Measurements from ENCODE around the gene EIF3J. TPM values are rescaled to one million over a fixed set of nuclear protein-coding genes. Genes with fewer than 3 reads are reported as not detected.

The EIF3J gene
- 100 to 1,000 TPM in 1 of 2 experiments, 10 to 100 TPM in 1; 91.6 to 100 TPM for total RNA-seq

GRCh38 chr15:44536962-44537734 is at the start of gene EIF3J:
Gene EIF3J, plus strand, starts transcription at chr15:44537147. Its CDS starts 48 bp downstream, at chr15:44537195.
- ChIA-PET POLR2A (interaction anchor here (0.7 to 3.7 kb wide), 14 partner anchors 10 to 249 kb away, joined by 3 to 54 read pairs (median 4); partner anchors contain the start of genes B2M, CTDSPL2, GOLM2 and PATL2), CTCF (interaction anchor here (2.5 kb wide), 1 partner anchor 9 kb away, joined by 20 read pairs; no protein-coding TSS in a partner anchor)
- peaks cover 53% of the 10 kb centered on the region for H3K4me1 Mint-ChIP-seq (ENCODE audit: low read depth)
- DNase-seq = peak; percentile 95
- no peaks in the 10 kb centered on the region for H3K9me3 Mint-ChIP-seq (ENCODE audit: insufficient read depth)
- H3K27ac Mint-ChIP-seq = peak within 1 kb of the TSS; percentile 84
- peaks cover 49% of the 10 kb centered on the region for H3K36me3 Mint-ChIP-seq (ENCODE audit: low read depth)
- H3K4me3 Mint-ChIP-seq = peak within 1 kb of the TSS; percentile 78
- peak; percentile 95 for ATAC-seq
- no peaks in the 10 kb centered on the region for H3K27me3 Mint-ChIP-seq (ENCODE audit: low read depth)

- Mint-ChIP-seq H3K36me3 (ENCODE audit: low read depth) (peaks cover 38% of the 10 kb centered on the region), H3K4me3 (no peak overlapping the region), H3K9me3 (ENCODE audit: insufficient read depth) (no peaks in the 10 kb centered on the region), H3K4me1 (ENCODE audit: low read depth) (peaks cover 4% of the 10 kb centered on the region), H3K27me3 (ENCODE audit: low read depth) (no peaks in the 10 kb centered on the region), H3K27ac (peak overlapping the region; percentile 19)
- POLR2A ChIA-PET = no interaction called here
- no peak for DNase-seq
- no peak for ATAC-seq
- CTCF ChIA-PET = interaction anchor here (1.0 kb wide), 1 partner anchor 12 kb away, joined by 3 read pairs; no protein-coding TSS in a partner anchor
Measured at GRCh38 chr15:44489464-44489863, 47.5 kb upstream of the EIF3J start.

GRCh38 chr15:44490622-44491021 is 46.3 kb upstream of the EIF3J start:
- Mint-ChIP-seq H3K27ac (no peak overlapping the region), H3K36me3 (ENCODE audit: low read depth) (peaks cover 38% of the 10 kb centered on the region), H3K9me3 (ENCODE audit: insufficient read depth) (no peaks in the 10 kb centered on the region), H3K4me1 (ENCODE audit: low read depth) (peaks cover 4% of the 10 kb centered on the region), H3K4me3 (no peak overlapping the region), H3K27me3 (ENCODE audit: low read depth) (no peaks in the 10 kb centered on the region)
- ATAC-seq = no peak
- DNase-seq = no peak
- ChIA-PET CTCF (interaction anchor here (1.4 to 1.6 kb wide), 2 partner anchors 11 to 63 kb away, joined by 4 to 6 read pairs; partner anchors contain the start of gene CTDSPL2), POLR2A (interaction anchor here (0.6 kb wide), 1 partner anchor 61 kb away, joined by 3 read pairs; no protein-coding TSS in a partner anchor)

GRCh38 chr15:44492040-44492439 is 44.9 kb upstream of the EIF3J start:
- Mint-ChIP-seq H3K9me3 (ENCODE audit: insufficient read depth) (no peaks in the 10 kb centered on the region), H3K4me1 (ENCODE audit: low read depth) (peaks cover 4% of the 10 kb centered on the region), H3K4me3 (no peak overlapping the region), H3K36me3 (ENCODE audit: low read depth) (peaks cover 44% of the 10 kb centered on the region), H3K27ac (no peak overlapping the region), H3K27me3 (ENCODE audit: low read depth) (no peaks in the 10 kb centered on the region)
- ChIA-PET POLR2A (interaction anchor here (0.8 kb wide), 1 partner anchor 204 kb away, joined by 3 read pairs; the partner anchor contains the start of gene GOLM2), CTCF (interaction anchor here (1.4 kb wide), 1 partner anchor 65 kb away, joined by 4 read pairs; the partner anchor contains the start of gene CTDSPL2)
- DNase-seq (no peak), ATAC-seq (no peak)

- Mint-ChIP-seq H3K36me3 (ENCODE audit: low read depth) (peaks cover 38% of the 10 kb centered on the region), H3K27me3 (ENCODE audit: low read depth) (no peaks in the 10 kb centered on the region), H3K4me1 (ENCODE audit: low read depth) (peaks cover 4% of the 10 kb centered on the region), H3K27ac (no peak overlapping the region), H3K9me3 (ENCODE audit: insufficient read depth) (no peaks in the 10 kb centered on the region), H3K4me3 (no peak overlapping the region)
- CTCF ChIA-PET = interaction anchor here (1.4 kb wide), 2 partner anchors 9 to 54 kb away, joined by 5 to 8 read pairs; no protein-coding TSS in a partner anchor
- POLR2A ChIA-PET = interaction anchor here (0.8 kb wide), 1 partner anchor 205 kb away, joined by 3 read pairs; the partner anchor contains the start of gene GOLM2
- DNase-seq = no peak
- no peak for ATAC-seq
Measured at GRCh38 chr15:44492672-44493071, 44.3 kb upstream of the EIF3J start.

- Mint-ChIP-seq H3K4me1 (ENCODE audit: low read depth) (peaks cover 3% of the 10 kb centered on the region), H3K27me3 (ENCODE audit: low read depth) (no peaks in the 10 kb centered on the region), H3K27ac (no peak overlapping the region), H3K36me3 (ENCODE audit: low read depth) (peaks cover 34% of the 10 kb centered on the region), H3K4me3 (no peak overlapping the region), H3K9me3 (ENCODE audit: insufficient read depth) (no peaks in the 10 kb centered on the region)
- POLR2A ChIA-PET = no interaction called here
- ATAC-seq (no peak), DNase-seq (no peak)
- CTCF ChIA-PET = no interaction called here
Measured at GRCh38 chr15:44495562-44495961, 41.4 kb upstream of the EIF3J start.

- CTCF ChIA-PET = interaction anchor here (1.0 to 2.0 kb wide), 14 partner anchors 10 to 669 kb away, joined by 3 to 28 read pairs (median 4); partner anchors contain the start of genes CTDSPL2 and GOLM2
- Mint-ChIP-seq H3K9me3 (ENCODE audit: insufficient read depth) (no peaks in the 10 kb centered on the region), H3K4me1 (ENCODE audit: low read depth) (peaks cover 10% of the 10 kb centered on the region), H3K36me3 (ENCODE audit: low read depth) (peaks cover 27% of the 10 kb centered on the region), H3K27me3 (ENCODE audit: low read depth) (no peaks in the 10 kb centered on the region), H3K27ac (peak overlapping the region; percentile 5), H3K4me3 (no peak overlapping the region)
- no peak for DNase-seq
- ATAC-seq = no peak
- POLR2A ChIA-PET = interaction anchor here (0.8 kb wide), 1 partner anchor 213 kb away, joined by 5 read pairs; the partner anchor contains the start of gene GOLM2
Measured at GRCh38 chr15:44500555-44500954, 36.4 kb upstream of the EIF3J start.

GRCh38 chr15:44501768-44502366 is 35.1 kb upstream of the EIF3J start:
- CTCF ChIA-PET = interaction anchor here (0.6 to 2.0 kb wide), 24 partner anchors 9 to 311 kb away, joined by 3 to 28 read pairs (median 4); partner anchors contain the start of genes CTDSPL2 and GOLM2
- Mint-ChIP-seq H3K4me3 (no peak overlapping the region), H3K27me3 (ENCODE audit: low read depth) (no peaks in the 10 kb centered on the region), H3K4me1 (ENCODE audit: low read depth) (peaks cover 10% of the 10 kb centered on the region), H3K36me3 (ENCODE audit: low read depth) (peaks cover 24% of the 10 kb centered on the region), H3K27ac (no peak overlapping the region), H3K9me3 (ENCODE audit: insufficient read depth) (no peaks in the 10 kb centered on the region)
- POLR2A ChIA-PET = interaction anchor here (0.6 to 1.0 kb wide), 2 partner anchors 75 to 211 kb away, joined by 3 to 7 read pairs; partner anchors contain the start of gene CTDSPL2
- ATAC-seq (peak; percentile 47), DNase-seq (no peak)

GRCh38 chr15:44516436-44516835 is 20.5 kb upstream of the EIF3J start:
- POLR2A ChIA-PET = no interaction called here
- Mint-ChIP-seq H3K4me3 (no peak overlapping the region), H3K27ac (no peak overlapping the region), H3K4me1 (ENCODE audit: low read depth) (no peaks in the 10 kb centered on the region), H3K9me3 (ENCODE audit: insufficient read depth) (no peaks in the 10 kb centered on the region), H3K27me3 (ENCODE audit: low read depth) (no peaks in the 10 kb centered on the region), H3K36me3 (ENCODE audit: low read depth) (peaks cover 31% of the 10 kb centered on the region)
- DNase-seq (no peak), ATAC-seq (no peak)
- CTCF ChIA-PET = interaction anchor here (1.1 to 1.6 kb wide), 3 partner anchors 15 to 30 kb away, joined by 4 to 13 read pairs (median 6); no protein-coding TSS in a partner anchor

GRCh38 chr15:44519537-44519936 is 17.4 kb upstream of the EIF3J start:
- no peaks in the 10 kb centered on the region for H3K27me3 Mint-ChIP-seq (ENCODE audit: low read depth)
- CTCF ChIA-PET = no interaction called here
- no peaks in the 10 kb centered on the region for H3K4me1 Mint-ChIP-seq (ENCODE audit: low read depth)
- no peak overlapping the region for H3K27ac Mint-ChIP-seq
- POLR2A ChIA-PET = no interaction called here
- no peaks in the 10 kb centered on the region for H3K9me3 Mint-ChIP-seq (ENCODE audit: insufficient read depth)
- no peak for DNase-seq
- no peak for ATAC-seq
- peaks cover 37% of the 10 kb centered on the region for H3K36me3 Mint-ChIP-seq (ENCODE audit: low read depth)
- no peak overlapping the region for H3K4me3 Mint-ChIP-seq

- Mint-ChIP-seq H3K36me3 (ENCODE audit: low read depth) (peaks cover 19% of the 10 kb centered on the region), H3K27me3 (ENCODE audit: low read depth) (no peaks in the 10 kb centered on the region), H3K27ac (no peak overlapping the region), H3K4me3 (no peak overlapping the region), H3K4me1 (ENCODE audit: low read depth) (no peaks in the 10 kb centered on the region), H3K9me3 (ENCODE audit: insufficient read depth) (no peaks in the 10 kb centered on the region)
- DNase-seq (no peak), ATAC-seq (no peak)
- POLR2A ChIA-PET = no interaction called here
- CTCF ChIA-PET = no interaction called here
Measured at GRCh38 chr15:44525018-44525417, 11.9 kb upstream of the EIF3J start.

All from activated CD8-positive, alpha-beta T cell treated with anti-CD3 and anti-CD28 coated beads, Interleukin-2, amount 10 ng/mL, durations not matched to agents 7 days and 5 days (primary cell).